HG03520 (cell line): ENCODE results near the gene ACSM6.

Source experiments
- ATAC-seq: cut with Tn5 transposase; IDR thresholded peaks from one replicate; pipeline ENCODE4 v1.9.1; 2021; ENCODE audit warnings: mild to moderate bottlenecking, moderate library complexity; ENCODE audit not compliant: unreplicated experiment

ACSM6 gene

GRCh38 chr10:95243318-95243617, 49.2 kb downstream of the ACSM6 start:
- no peak for ATAC-seq

DNA sequence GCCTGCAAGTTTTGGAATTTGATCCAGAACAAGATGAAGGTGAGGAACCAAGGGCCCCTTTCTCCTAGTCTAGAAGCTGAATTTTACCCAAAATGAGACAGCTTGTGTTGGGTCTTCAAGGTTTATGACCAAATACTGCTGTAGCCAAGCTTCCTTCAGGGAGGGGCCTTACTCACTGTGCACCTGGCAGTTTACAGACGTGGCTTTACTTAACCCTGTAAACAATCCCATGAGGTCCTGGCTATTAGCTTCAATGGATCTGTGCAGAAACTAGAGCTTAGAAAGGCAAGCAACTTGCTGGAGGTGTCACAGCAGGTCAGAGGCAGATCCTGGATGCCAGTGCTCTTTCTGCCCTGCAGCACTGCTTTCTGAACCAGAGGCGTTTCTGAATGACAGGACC, 50.1 kb downstream of the ACSM6 start:
- ATAC-seq: no peak

GRCh38 chr10:95245425-95246055, 51.5 kb downstream of the ACSM6 start:
- ATAC-seq: peak; percentile 86

- ATAC-seq: no peak
These were observed 52.6 kb downstream of the ACSM6 start for GRCh38 chr10:95246582-95247051.

GRCh38 chr10:95247200-95247880, 53.3 kb downstream of the ACSM6 start:
- ATAC-seq: no peak

GRCh38 chr10:95247881-95248583, 54.0 kb downstream of the ACSM6 start:
- ATAC-seq: no peak

GRCh38 chr10:95248989-95249388, 55.0 kb downstream of the ACSM6 start:
- ATAC-seq: no peak

- no peak for ATAC-seq
These were observed 55.4 kb downstream of the ACSM6 start for GRCh38 chr10:95249467-95249866.

GRCh38 chr10:95250856-95251255, 56.8 kb downstream of the ACSM6 start:
- no peak for ATAC-seq

DNA sequence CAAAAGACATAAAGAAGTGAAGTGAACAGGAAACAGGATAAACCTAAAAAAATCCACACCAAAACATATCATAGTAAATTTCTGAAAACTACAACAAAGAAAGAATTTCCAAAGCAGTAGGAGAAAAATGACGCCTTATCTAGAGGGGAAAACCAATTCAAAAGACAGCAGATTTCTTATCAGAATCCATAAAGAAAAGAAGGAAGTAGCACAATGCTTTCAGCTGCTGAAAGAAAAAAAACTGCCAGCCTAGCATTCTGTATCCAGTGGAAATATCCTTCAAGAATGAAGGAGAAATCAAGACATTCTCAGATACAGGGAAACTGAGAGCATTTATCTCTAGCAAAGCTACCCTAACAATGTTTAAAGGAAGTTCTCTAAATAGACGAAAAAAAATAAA, 59.0 kb downstream of the ACSM6 start:
- ATAC-seq: no peak

- no peak for ATAC-seq
These were observed 59.6 kb downstream of the ACSM6 start for GRCh38 chr10:95253686-95254085.

DNA sequence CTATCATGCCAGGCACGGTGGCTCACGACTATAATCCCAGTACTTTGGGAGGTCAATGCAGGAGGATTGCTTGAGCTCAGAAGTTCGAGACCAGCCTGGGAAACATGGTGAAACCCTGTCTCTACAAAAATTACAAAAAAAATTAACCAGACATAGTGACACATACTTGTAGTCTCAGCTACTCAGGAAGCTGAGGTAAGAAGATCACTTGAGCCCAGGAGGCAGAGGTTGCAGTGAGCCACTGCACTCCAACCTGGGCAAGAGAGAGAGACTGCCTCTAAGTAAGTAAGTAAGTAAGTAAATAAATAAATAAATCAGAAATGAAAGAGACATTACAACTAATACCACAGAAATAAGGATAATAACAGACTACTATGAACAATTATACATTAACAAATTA, 60.6 kb downstream of the ACSM6 start:
- ATAC-seq: no peak

GRCh38 chr10:95256268-95256667, 62.2 kb downstream of the ACSM6 start:
- no peak for ATAC-seq

DNA sequence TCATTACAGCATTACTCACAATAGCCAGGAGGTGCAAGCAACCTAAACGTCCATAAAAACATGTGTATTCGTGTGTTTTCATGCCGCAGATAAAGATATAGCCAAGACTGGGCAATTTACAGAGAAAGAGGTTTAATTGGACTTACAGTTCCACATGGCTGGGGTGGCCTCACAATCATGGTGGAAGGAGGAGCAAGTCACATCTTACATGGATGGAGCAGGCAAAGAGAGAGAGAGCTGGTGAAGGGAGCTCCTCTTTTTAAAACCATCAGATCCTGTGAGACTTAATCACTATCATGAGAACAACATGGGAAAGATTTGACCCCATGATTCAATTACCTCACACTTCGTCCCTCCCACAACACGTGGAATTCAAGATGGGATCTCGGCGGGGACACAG, 63.8 kb downstream of the ACSM6 start:
- no peak for ATAC-seq

DNA sequence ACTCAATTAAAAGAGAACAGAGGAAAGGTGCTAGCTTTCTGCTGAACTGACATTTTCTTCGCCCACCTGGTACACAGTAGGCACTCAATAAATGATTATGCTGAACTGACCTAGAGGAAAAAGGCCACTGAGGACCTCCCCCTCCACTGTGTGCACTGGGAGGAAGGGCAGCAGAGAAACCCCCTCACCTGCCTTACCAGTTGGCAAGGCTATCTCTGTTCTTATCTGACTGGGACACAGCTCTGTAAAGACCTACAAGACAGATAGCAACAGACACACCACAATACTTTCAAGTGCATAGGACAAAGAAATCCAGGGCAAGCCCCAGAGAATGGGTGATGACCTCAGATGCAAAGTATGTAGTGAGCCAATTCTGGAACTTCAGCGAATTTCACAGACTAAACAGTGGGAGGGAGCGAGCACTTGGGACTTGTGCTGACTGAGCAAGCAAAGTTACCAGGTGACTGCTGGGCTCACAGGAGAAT, 66.4 kb downstream of the ACSM6 start:
- ATAC-seq: no peak

- ATAC-seq: no peak
These were observed 67.0 kb downstream of the ACSM6 start for GRCh38 chr10:95260909-95261552.

- no peak for ATAC-seq
These were observed 67.9 kb downstream of the ACSM6 start for GRCh38 chr10:95261926-95262325.

DNA sequence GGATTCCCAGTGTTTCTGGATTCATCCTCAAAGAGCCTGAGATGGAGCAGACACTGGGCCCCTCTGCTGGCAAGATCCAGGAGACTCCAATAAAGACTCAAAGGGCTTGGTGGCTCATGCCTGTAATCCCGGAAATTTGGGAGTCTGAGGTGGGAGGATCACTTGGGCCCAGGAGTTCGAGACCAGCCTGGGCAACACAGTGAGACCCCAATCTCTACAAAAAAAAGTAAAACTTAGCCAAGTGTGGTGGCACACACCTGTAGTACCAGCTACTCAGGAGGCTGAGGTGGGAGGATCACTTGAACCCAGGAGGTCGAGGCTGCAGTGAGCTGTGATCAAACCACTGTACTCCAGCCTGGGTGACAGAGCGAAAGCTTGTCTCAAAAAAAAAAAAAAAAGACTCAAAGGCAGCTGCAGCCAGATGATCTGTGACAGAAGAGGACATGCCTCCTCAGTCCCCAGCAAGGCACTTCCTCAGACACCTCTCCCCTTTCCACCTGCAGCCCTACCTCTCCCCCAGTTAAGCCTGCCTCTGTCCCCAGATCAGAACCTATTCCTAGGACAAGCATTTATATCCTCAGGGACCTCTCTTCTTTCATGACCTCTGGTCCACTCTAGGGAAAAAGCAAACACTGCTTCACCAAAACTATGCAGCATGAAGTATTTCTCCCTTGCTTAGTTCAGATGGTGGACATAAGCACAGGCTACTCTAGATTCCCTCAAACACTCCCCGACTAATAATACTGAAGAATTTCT, 68.9 kb downstream of the ACSM6 start:
- no peak for ATAC-seq

GRCh38 chr10:95263864-95264226, 69.8 kb downstream of the ACSM6 start:
- ATAC-seq: no peak

- ATAC-seq: no peak
These were observed 70.4 kb downstream of the ACSM6 start for GRCh38 chr10:95264227-95265051.
